GM21423 (cell line): ENCODE data around the gene NXF1.
"Not testable (repeated sequence)": the region's sequence is repeated elsewhere in the genome, so short reads cannot be mapped to it uniquely, and the experiment has no call there.

Experiments
- ATAC-seq: cut with Tn5 transposase; IDR thresholded peaks from one replicate; pipeline ENCODE4 v1.9.1; 2021; ENCODE audit warnings: mild to moderate bottlenecking, moderate library complexity; ENCODE audit not compliant: unreplicated experiment

NXF1 gene

GRCh38 chr11:62805076-62805892 is at the start of gene NXF1:
Gene NXF1, minus strand, starts transcription at chr11:62805440. Its CDS starts 84 bp downstream, at chr11:62805356.
- ATAC-seq: peak; percentile 88

- ATAC-seq: no peak
Observed at GRCh38 chr11:62854013-62854824, 49.0 kb upstream of the NXF1 start.

- ATAC-seq: no peak
Observed at GRCh38 chr11:62853279-62853965, 48.2 kb upstream of the NXF1 start.

- ATAC-seq: no peak
Observed at GRCh38 chr11:62852523-62853188, 47.4 kb upstream of the NXF1 start.

GRCh38 chr11:62851807-62852522 is 46.7 kb upstream of the NXF1 start:
- no peak for ATAC-seq

- ATAC-seq: no peak
Observed at GRCh38 chr11:62850911-62851806, 45.9 kb upstream of the NXF1 start.

- no peak for ATAC-seq
Observed at GRCh38 chr11:62847767-62848314, 42.6 kb upstream of the NXF1 start.

- ATAC-seq: no peak
Observed at GRCh38 chr11:62846177-62846576, 40.9 kb upstream of the NXF1 start.

GRCh38 chr11:62844154-62844553 is 38.9 kb upstream of the NXF1 start:
- ATAC-seq: no peak

- no peak for ATAC-seq
Observed at GRCh38 chr11:62843466-62843865, 38.2 kb upstream of the NXF1 start.

GRCh38 chr11:62842891-62843290 is 37.7 kb upstream of the NXF1 start:
- ATAC-seq: not testable (repeated sequence)

- no peak for ATAC-seq
Observed at GRCh38 chr11:62842171-62842741, 37.0 kb upstream of the NXF1 start.

GRCh38 chr11:62841361-62842170 is 36.3 kb upstream of the NXF1 start:
- peak; percentile 39 for ATAC-seq

- not testable (repeated sequence) for ATAC-seq
Observed at GRCh38 chr11:62840721-62841360, 35.6 kb upstream of the NXF1 start.

GRCh38 chr11:62839050-62839945 is 34.1 kb upstream of the NXF1 start, which contains the start of gene WDR74:
Gene WDR74, minus strand, starts transcription at chr11:62839590. Its CDS starts 20 bp downstream, at chr11:62839570.
- peak; percentile 47 for ATAC-seq

GRCh38 chr11:62835336-62835735 is 30.1 kb upstream of the NXF1 start:
- no peak for ATAC-seq
